Measurements from ENCODE around the gene SSB.

DNA sequence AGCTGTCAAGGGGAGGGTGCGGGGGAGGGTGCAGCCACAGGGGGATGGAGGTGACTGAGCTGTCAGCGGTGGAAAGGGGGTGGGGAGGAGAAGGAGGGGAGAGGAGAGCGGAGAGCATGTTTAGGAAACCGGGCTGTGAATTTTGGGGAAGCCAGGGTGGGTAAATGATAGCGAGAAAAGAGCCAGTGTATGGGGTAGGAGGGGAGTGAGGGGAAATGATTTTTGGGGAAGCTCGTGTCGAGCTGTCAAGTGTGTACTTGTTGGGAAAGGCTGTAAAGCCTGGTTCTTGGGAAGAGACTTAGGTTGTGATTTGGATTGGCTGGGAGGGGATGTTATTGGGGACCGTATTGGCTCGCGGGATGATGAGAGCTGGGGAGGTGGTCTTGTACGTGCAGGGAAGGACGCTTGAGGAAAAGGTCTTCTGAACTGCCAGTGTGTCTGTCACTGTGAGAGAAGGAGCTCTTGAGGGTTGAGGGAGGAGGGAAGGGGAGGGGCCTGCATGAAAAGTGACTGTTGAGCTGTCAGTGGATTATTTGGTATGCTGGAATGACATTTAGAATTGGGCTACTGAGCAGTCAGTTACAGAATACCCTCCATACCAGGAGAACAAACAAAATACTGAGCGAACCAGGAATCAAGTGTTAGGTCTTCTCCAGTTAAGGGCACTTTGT, 29.6 kb downstream of the SSB start:
- TF ChIP-seq, protein P1, sequence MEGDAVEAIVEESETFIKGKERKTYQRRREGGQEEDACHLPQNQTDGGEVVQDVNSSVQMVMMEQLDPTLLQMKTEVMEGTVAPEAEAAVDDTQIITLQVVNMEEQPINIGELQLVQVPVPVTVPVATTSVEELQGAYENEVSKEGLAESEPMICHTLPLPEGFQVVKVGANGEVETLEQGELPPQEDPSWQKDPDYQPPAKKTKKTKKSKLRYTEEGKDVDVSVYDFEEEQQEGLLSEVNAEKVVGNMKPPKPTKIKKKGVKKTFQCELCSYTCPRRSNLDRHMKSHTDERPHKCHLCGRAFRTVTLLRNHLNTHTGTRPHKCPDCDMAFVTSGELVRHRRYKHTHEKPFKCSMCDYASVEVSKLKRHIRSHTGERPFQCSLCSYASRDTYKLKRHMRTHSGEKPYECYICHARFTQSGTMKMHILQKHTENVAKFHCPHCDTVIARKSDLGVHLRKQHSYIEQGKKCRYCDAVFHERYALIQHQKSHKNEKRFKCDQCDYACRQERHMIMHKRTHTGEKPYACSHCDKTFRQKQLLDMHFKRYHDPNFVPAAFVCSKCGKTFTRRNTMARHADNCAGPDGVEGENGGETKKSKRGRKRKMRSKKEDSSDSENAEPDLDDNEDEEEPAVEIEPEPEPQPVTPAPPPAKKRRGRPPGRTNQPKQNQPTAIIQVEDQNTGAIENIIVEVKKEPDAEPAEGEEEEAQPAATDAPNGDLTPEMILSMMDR (IDR thresholded peaks at IDR 0.05): no peak
- TF ChIP-seq POLR2A (IDR thresholded peaks at IDR 0.05; ENCODE audit: low read depth) (no peak), POLR2AphosphoS5 (IDR thresholded peaks at IDR 0.05) (peak; percentile 13 to 33)
